K562 (cell line): ENCODE data around the gene SEZ6. TPM values are rescaled to one million over a fixed set of nuclear protein-coding genes. Genes with fewer than 3 reads are reported as not detected.

Experiments
- ADNP ChIP-seq: fragments of 200-800 bp; sonication (Bioruptor generic); IDR thresholded peaks from 2 replicates; pipeline ENCODE4 v1.6.1; 2016; ENCODE audit warnings: missing genetic modification characterization, missing compliant biosample characterization
- AFF4 ChIP-seq: sonication (generic); formaldehyde crosslinking; IDR thresholded peaks from 2 replicates; pipeline ENCODE4 v1.8.0; 2023; ENCODE audit warnings: mild to moderate bottlenecking, missing genetic modification reagents
- BDP1 ChIP-seq: IDR thresholded peaks from 3 replicates; pipeline ENCODE4 v1.6.1; 2011; ENCODE audit not compliant: insufficient read length, insufficient read depth
- CCAR2 ChIP-seq: fragments of 200-400 bp; formaldehyde crosslinking; IDR thresholded peaks from 2 replicates; pipeline ENCODE4 v1.6.1; 2017; ENCODE audit warnings: mild to moderate bottlenecking, low read depth, low read length
- E2F6 ChIP-seq, 2 experiments: IDR thresholded peaks; 2 replicates each; pipeline ENCODE4 v1.6.1; 2011; ENCODE audit warnings: borderline replicate concordance in 1 of 2, control low read depth in 1 of 2, low read depth in 1 of 2, low read length in 1 of 2, mild to moderate bottlenecking in 1 of 2, mixed read lengths in 1 of 2, moderate library complexity in 1 of 2; ENCODE audit not compliant: insufficient read depth in 1 of 2, insufficient read length in 1 of 2, poor library complexity in 1 of 2, severe bottlenecking in 1 of 2; ENCODE audit errors: extremely low read depth in 1 of 2
- HDAC2 ChIP-seq: fragments of 450-650 bp; IDR thresholded peaks from 2 replicates; pipeline ENCODE4 v1.6.1; 2016; ENCODE audit warnings: mild to moderate bottlenecking
- JUNB ChIP-seq: fragments of 450-650 bp; formaldehyde crosslinking; conservative IDR thresholded peaks from 2 replicates; pipeline ENCODE4 v1.4.0; 2020; ENCODE audit warnings: mild to moderate bottlenecking
- MCM3 ChIP-seq: fragments of 450-650 bp; IDR thresholded peaks from 2 replicates; pipeline ENCODE4 v1.6.1; 2016
- PURB ChIP-seq: sonication (generic); formaldehyde crosslinking; IDR thresholded peaks from 2 replicates; pipeline ENCODE4 v1.9.0; 2021; ENCODE audit warnings: low read depth, mild to moderate bottlenecking, missing genetic modification reagents
- RAD51 ChIP-seq: fragments of 450-650 bp; IDR thresholded peaks from 2 replicates; pipeline ENCODE4 v1.7.1; 2016; ENCODE audit warnings: low read depth, mild to moderate bottlenecking, borderline replicate concordance
- WHSC1 ChIP-seq: IDR thresholded peaks from one replicate; pipeline ENCODE4 v1.6.1; 2012; ENCODE audit warnings: low read length, control low read depth, inconsistent platforms
- ZBTB12 ChIP-seq: fragments of 250-450 bp; sonication (Bioruptor Pico); IDR thresholded peaks from 2 replicates; pipeline ENCODE4 v1.4.0; 2020
- ZBTB7A ChIP-seq: IDR thresholded peaks from 2 replicates; pipeline ENCODE4 v1.6.1; 2011; ENCODE audit warnings: low read depth, mild to moderate bottlenecking, low read length, moderate library complexity, borderline replicate concordance; ENCODE audit not compliant: control insufficient read depth
- ZKSCAN1 ChIP-seq: fragments of 150-350 bp; IDR thresholded peaks from 2 replicates; pipeline ENCODE4 v1.6.1; 2016; ENCODE audit warnings: low read depth, low read length
- ZNF253 ChIP-seq: fragments of 250-450 bp; sonication (Bioruptor Pico); conservative IDR thresholded peaks from 2 replicates; pipeline ENCODE4 v1.6.1; 2021; ENCODE audit warnings: mild to moderate bottlenecking
- ZNF311 ChIP-seq: fragments of 250-450 bp; sonication (Bioruptor Pico); IDR thresholded peaks from 2 replicates; pipeline ENCODE4 v1.4.0; 2020; ENCODE audit warnings: mild to moderate bottlenecking, moderate library complexity
- ZNF316 ChIP-seq: fragments of 450-650 bp; IDR thresholded peaks from 2 replicates; pipeline ENCODE4 v1.6.1; 2016
- ZNF512 ChIP-seq: IDR thresholded peaks from 2 replicates; pipeline ENCODE4 v1.6.1; 2016; ENCODE audit warnings: missing genetic modification characterization, missing compliant biosample characterization
- ZNF766 ChIP-seq: fragments of 200-800 bp; sonication (Bioruptor generic); conservative IDR thresholded peaks from 2 replicates; pipeline ENCODE4 v1.6.1; 2016; ENCODE audit warnings: missing genetic modification characterization, missing compliant biosample characterization
- ZSCAN29 ChIP-seq: fragments of 450-650 bp; IDR thresholded peaks from 2 replicates; pipeline ENCODE4 v1.6.1; 2017
- polyA plus RNA-seq, 8 experiments: library from polyadenylated mRNA; depleted of rRNA in 4 of 8; stranded (reverse) in 5 of 8; unstranded in 3 of 8; fragments of >200 nt; fragmentation: Nextera tagmentation in 2 of 8; fragmentation: Illumina TruSeq in 1 of 8; extraction: Ambion mirVana in 2 of 8; extraction: Trizol in 1 of 8; gene quantifications; 2 replicates each; pipeline versions ENCODE4 v1.2.1 to v1.2.3, GENCODE V29; 2011 to 2014; ENCODE audit warnings: inconsistent platforms in 1 of 8, missing spikeins in 1 of 8
- total RNA-seq, 7 experiments: library from RNA; depleted of rRNA in 6 of 7; stranded (reverse); fragments of >200 nt in 6 of 7; fragmentation: Illumina TruSeq in 2 of 7; extraction: Trizol in 2 of 7; gene quantifications; 2 replicates each; pipeline versions ENCODE4 v1.2.1 to v1.2.3, GENCODE V29; 2011 to 2021; ENCODE audit warnings: low replicate concordance in 1 of 7

SEZ6 gene
- total and polyA plus RNA-seq, 9 of the 15 experiments (the other 6 are each of a cell fraction or from before 2014, with no cell fraction given): not detected

- TF ChIP-seq ZNF766 (CRISPR knock-in tag) (0 out of 2 replicates have a peak, but pooled peaks have one; percentile 51), AFF4 (CRISPR knock-in tag) (no peak), WHSC1 (no peak), ADNP (tag) (no peak), ZNF253 (CRISPR knock-in tag) (no peak), ZNF512 (no peak), RAD51 (no peak), MCM3 (no peak), ZSCAN29 (no peak), PURB (CRISPR knock-in tag) (no peak), HDAC2 (peak; percentile 80; the same call in 1 of the 2 replicates), ZNF316 (no peak), E2F6 (IDR thresholded peaks at IDR 0.05; ENCODE audit: borderline replicate concordance in 1 of 2, extremely low read depth in 1 of 2, insufficient read depth in 1 of 2, insufficient read length in 1 of 2, low read depth in 1 of 2, low read length in 1 of 2, poor library complexity in 1 of 2, severe bottlenecking in 1 of 2) (no peak), ZBTB7A (0 out of 2 replicates have a peak, but pooled peaks have one; percentile 30), CCAR2 (no peak), JUNB (CRISPR knock-in tag) (no peak), ZKSCAN1 (peak; percentile 73; the same call in 1 of the 2 replicates), BDP1 (no peak), ZNF311 (CRISPR knock-in tag) (no peak), ZBTB12 (CRISPR knock-in tag) (no peak)
These were observed 93.4 kb downstream of the SEZ6 start (continued) for GRCh38 chr17:28912281-28912937.
